Stimulated activated CD8-positive, alpha-beta memory T cell treated with anti-CD3 and anti-CD28 coated beads, Interleukin-7, amount 100 ng/mL, for 24 hours (primary cell): ENCODE data around the gene IL1R1.

Experiments
- DNase-seq: peaks from one replicate; pipeline ENCODE4 v3.0.0-alpha.2; 2020; ENCODE audit warnings: low read depth

Gene IL1R1

GRCh38 chr2:102171946-102172345, 29.4 kb downstream of the IL1R1 start:
- no peak for DNase-seq

- no peak for DNase-seq
Observed at GRCh38 chr2:102172745-102173144, 30.2 kb downstream of the IL1R1 start.

GRCh38 chr2:102176172-102176571, 33.6 kb downstream of the IL1R1 start:
- DNase-seq = no peak

GRCh38 chr2:102177814-102178478, 35.4 kb downstream of the IL1R1 start:
- no peak for DNase-seq

GRCh38 chr2:102179061-102179460, 36.5 kb downstream of the IL1R1 start:
- no peak for DNase-seq

GRCh38 chr2:102179788-102180686, 37.5 kb downstream of the IL1R1 start:
- DNase-seq = no peak

- no peak for DNase-seq
Observed at GRCh38 chr2:102180687-102180999, 38.1 kb downstream of the IL1R1 start.

- DNase-seq = no peak
Observed at GRCh38 chr2:102181376-102181775, 38.8 kb downstream of the IL1R1 start.

- DNase-seq = no peak
Observed at GRCh38 chr2:102181919-102182635, 39.5 kb downstream of the IL1R1 start.

GRCh38 chr2:102184018-102184417, 41.5 kb downstream of the IL1R1 start:
- DNase-seq = no peak

GRCh38 chr2:102184568-102184967, 42.0 kb downstream of the IL1R1 start:
- DNase-seq = no peak

- DNase-seq = no peak
Observed at GRCh38 chr2:102185347-102185746, 42.8 kb downstream of the IL1R1 start.

- DNase-seq = no peak
Observed at GRCh38 chr2:102186791-102187495, 44.4 kb downstream of the IL1R1 start, which contains the start of gene IL1RL2. Gene IL1RL2 (plus strand): TSS chr2:102187023. CDS start chr2:102187868, 845 bp downstream.

- peak; percentile 14 for DNase-seq
Observed at GRCh38 chr2:102187496-102188150, 45.1 kb downstream of the IL1R1 start.

- no peak for DNase-seq
Observed at GRCh38 chr2:102190430-102191107, 48.0 kb downstream of the IL1R1 start.

- DNase-seq = no peak
Observed at GRCh38 chr2:102191501-102191900, 49.0 kb downstream of the IL1R1 start.

GRCh38 chr2:102193074-102193473, 50.5 kb downstream of the IL1R1 start:
- no peak for DNase-seq

GRCh38 chr2:102194609-102195268, 52.2 kb downstream of the IL1R1 start:
- DNase-seq = no peak

- no peak for DNase-seq
Observed at GRCh38 chr2:102197389-102198137, 55.0 kb downstream of the IL1R1 start.

GRCh38 chr2:102200539-102200938, 58.0 kb downstream of the IL1R1 start:
- DNase-seq = no peak
